HepG2 (cell line): ENCODE measurements around the gene PISD. TPM values are rescaled to one million over a fixed set of nuclear protein-coding genes. Genes with fewer than 3 reads are reported as not detected.

ENCODE experiments used
- ATF4 ChIP-seq, 2 experiments: fragments of 450-650 bp in 1 of 2; sonication (generic) in 1 of 2; formaldehyde crosslinking; IDR thresholded peaks; 2 replicates each; pipeline versions ENCODE4 v1.5.0 to v1.8.0; 2020 to 2022; ENCODE audit warnings: mild to moderate bottlenecking in 1 of 2, missing genetic modification reagents in 1 of 2
- CREB1 ChIP-seq, 2 experiments: fragments of 450-650 bp in 1 of 2; IDR thresholded peaks; 2 replicates each; pipeline ENCODE4 v1.6.1; 2016 to 2017; ENCODE audit warnings: control low read depth in 1 of 2, mild to moderate bottlenecking in 1 of 2, missing compliant biosample characterization in 1 of 2, missing genetic modification characterization in 1 of 2
- CTCF ChIP-seq: sonication (generic); formaldehyde crosslinking; IDR thresholded peaks from 2 replicates; pipeline ENCODE4 v1.5.0; 2020; ENCODE audit warnings: mild to moderate bottlenecking, missing genetic modification reagents, moderate library complexity
- ELF1 ChIP-seq: sonication (generic); formaldehyde crosslinking; IDR thresholded peaks from 2 replicates; pipeline ENCODE4 v1.4.0; 2020; ENCODE audit warnings: missing genetic modification reagents
- ESRRA ChIP-seq: sonication (generic); formaldehyde crosslinking; IDR thresholded peaks from 2 replicates; pipeline ENCODE4 v1.5.1; 2020; ENCODE audit warnings: mild to moderate bottlenecking, low read depth, missing genetic modification reagents
- FOSL2 ChIP-seq: sonication (generic); formaldehyde crosslinking; IDR thresholded peaks from 2 replicates; pipeline ENCODE4 v1.4.0; 2020; ENCODE audit warnings: missing genetic modification reagents
- PHF8 ChIP-seq: sonication (generic); formaldehyde crosslinking; IDR thresholded peaks from 2 replicates; pipeline ENCODE4 v1.5.0; 2020; ENCODE audit warnings: missing genetic modification reagents
- SIN3A ChIP-seq: IDR thresholded peaks from 2 replicates; pipeline ENCODE4 v1.6.1; 2011; ENCODE audit warnings: low read depth, mild to moderate bottlenecking, control low read depth, low read length, borderline replicate concordance
- UBTF ChIP-seq: sonication (generic); formaldehyde crosslinking; IDR thresholded peaks from 2 replicates; pipeline ENCODE4 v1.4.0; 2020; ENCODE audit warnings: mild to moderate bottlenecking, missing genetic modification reagents
- ZFP41 ChIP-seq: sonication (generic); formaldehyde crosslinking; IDR thresholded peaks from 2 replicates; pipeline ENCODE4 v1.4.0; 2020; ENCODE audit warnings: mild to moderate bottlenecking, missing genetic modification reagents, borderline replicate concordance
- ZNF281 ChIP-seq: sonication (generic); formaldehyde crosslinking; IDR thresholded peaks from 2 replicates; pipeline ENCODE4 v1.4.0; 2020; ENCODE audit warnings: missing genetic modification reagents, borderline replicate concordance
- ZNF350 ChIP-seq: sonication (generic); formaldehyde crosslinking; IDR thresholded peaks from 2 replicates; pipeline ENCODE4 v1.4.0; 2020; ENCODE audit warnings: mild to moderate bottlenecking, low read depth, missing genetic modification reagents, borderline replicate concordance
- ZNF629 ChIP-seq: sonication (generic); formaldehyde crosslinking; conservative IDR thresholded peaks from 2 replicates; pipeline ENCODE4 v1.5.0; 2020; ENCODE audit warnings: missing genetic modification reagents
- ZNF687 ChIP-seq: sonication (generic); formaldehyde crosslinking; IDR thresholded peaks from 2 replicates; pipeline ENCODE4 v1.5.1; 2020; ENCODE audit warnings: mild to moderate bottlenecking, missing genetic modification reagents, moderate library complexity
- ZNF891 ChIP-seq: sonication (generic); formaldehyde crosslinking; IDR thresholded peaks from 2 replicates; pipeline ENCODE4 v1.5.0; 2020; ENCODE audit warnings: mild to moderate bottlenecking, missing genetic modification reagents
- polyA plus RNA-seq, 8 experiments: library from polyadenylated mRNA; depleted of rRNA in 3 of 8; stranded (reverse) in 7 of 8; unstranded in 1 of 8; fragments of >200 nt; fragmentation: Illumina TruSeq in 4 of 8; extraction: Trizol in 4 of 8; gene quantifications; 2 replicates each; pipeline versions ENCODE4 v1.2.1 to v1.2.3, GENCODE V29; 2011 to 2016; ENCODE audit warnings: low read depth in 4 of 8, missing spikeins in 1 of 8, mixed read lengths in 1 of 8; ENCODE audit not compliant: insufficient read depth in 1 of 8
- total RNA-seq, 5 experiments: library from RNA; depleted of rRNA; stranded (reverse); fragments of >200 nt; fragmentation: Illumina TruSeq; extraction: Trizol; gene quantifications; 2 replicates each; pipeline ENCODE4 v1.2.3, GENCODE V29; 2016; ENCODE audit warnings: low read depth in 1 of 5

The PISD gene
- total and polyA plus RNA-seq, 2 of the 13 experiments (the other 11 are each of a cell fraction or from before 2014, with no cell fraction given) = 30.1 to 47.7 TPM

- TF ChIP-seq ZNF687 (CRISPR knock-in tag) (peak; percentile 73), CTCF (CRISPR knock-in tag) (peak; percentile 25; the same call in 1 of the 2 replicates), ATF4 (CRISPR knock-in tag; IDR thresholded peaks at IDR 0.05) (no peak), FOSL2 (CRISPR knock-in tag) (peak; percentile 56; the same call in 1 of the 2 replicates), ELF1 (CRISPR knock-in tag) (peak; percentile 57; the same call in 1 of the 2 replicates), ZNF281 (CRISPR knock-in tag) (peak; percentile 45; the same call in 1 of the 2 replicates), ZNF629 (0 out of 2 replicates have a peak, but pooled peaks have one; percentile 13), UBTF (CRISPR knock-in tag) (0 out of 2 replicates have a peak, but pooled peaks have one; percentile 21), SIN3A (0 out of 2 replicates have a peak, but pooled peaks have one; percentile 42), PHF8 (CRISPR knock-in tag) (0 out of 2 replicates have a peak, but pooled peaks have one; percentile 46), ESRRA (peak; percentile 68; the same call in 1 of the 2 replicates), CREB1 (IDR thresholded peaks at IDR 0.05) (no peak), CREB1 (CRISPR knock-in tag; IDR thresholded peaks at IDR 0.05) (peak; percentile 43; the same call in 1 of the 2 replicates), ZFP41 (CRISPR knock-in tag) (no peak), ZNF891 (CRISPR knock-in tag) (no peak), ZNF350 (CRISPR knock-in tag) (peak; percentile 39; the same call in 1 of the 2 replicates)
Measured at GRCh38 chr22:31588970-31589675, 72.9 kb downstream of the PISD start (continued).
